ENCODE data around the gene CPHXL.
A peak's percentile ranks its signal among the peaks of the same experiment; 100 is the strongest.

The CPHXL gene

GRCh38 chr16:75761108-75761507 lies 34.8 kb upstream of the CPHXL start:
- Mint-ChIP-seq H3K4me3 (no peak overlapping the region), H3K27me3 (ENCODE audit: low read depth, poor library complexity) (peaks cover 7% of the 10 kb centered on the region), H3K27ac (peak overlapping the region; percentile 65), H3K36me3 (ENCODE audit: low read depth) (no peaks in the 10 kb centered on the region), H3K4me1 (peaks cover 8% of the 10 kb centered on the region), H3K9me3 (no peaks in the 10 kb centered on the region)
- TF ChIP-seq CTCF (IDR thresholded peaks at IDR 0.05): no peak
- DNase-seq: no peak

- peaks cover 11% of the 10 kb centered on the region for H3K27me3 Mint-ChIP-seq (ENCODE audit: low read depth, poor library complexity)
- H3K4me1 Mint-ChIP-seq: peaks cover 8% of the 10 kb centered on the region
- H3K36me3 Mint-ChIP-seq (ENCODE audit: low read depth): no peaks in the 10 kb centered on the region
- H3K9me3 Mint-ChIP-seq: no peaks in the 10 kb centered on the region
- no peak for DNase-seq
- H3K4me3 Mint-ChIP-seq: no peak overlapping the region
- H3K27ac Mint-ChIP-seq: no peak overlapping the region
- no peak for TF ChIP-seq CTCF (IDR thresholded peaks at IDR 0.05)
Measured at GRCh38 chr16:75760018-75760519, 33.8 kb upstream of the CPHXL start.

- H3K4me3 Mint-ChIP-seq: no peak overlapping the region
- DNase-seq: no peak
- no peaks in the 10 kb centered on the region for H3K9me3 Mint-ChIP-seq
- H3K36me3 Mint-ChIP-seq (ENCODE audit: low read depth): no peaks in the 10 kb centered on the region
- H3K4me1 Mint-ChIP-seq: no peaks in the 10 kb centered on the region
- TF ChIP-seq CTCF (IDR thresholded peaks at IDR 0.05): no peak
- no peak overlapping the region for H3K27ac Mint-ChIP-seq
- peaks cover 13% of the 10 kb centered on the region for H3K27me3 Mint-ChIP-seq (ENCODE audit: low read depth, poor library complexity)
Measured at GRCh38 chr16:75758215-75758614, 31.9 kb upstream of the CPHXL start.

- no peak overlapping the region for H3K4me3 Mint-ChIP-seq
- H3K9me3 Mint-ChIP-seq: peaks cover 5% of the 10 kb centered on the region
- TF ChIP-seq CTCF (IDR thresholded peaks at IDR 0.05): no peak
- H3K27ac Mint-ChIP-seq: no peak overlapping the region
- H3K27me3 Mint-ChIP-seq (ENCODE audit: low read depth, poor library complexity): peaks cover 6% of the 10 kb centered on the region
- H3K4me1 Mint-ChIP-seq: peaks cover 8% of the 10 kb centered on the region
- DNase-seq: no peak
- no peaks in the 10 kb centered on the region for H3K36me3 Mint-ChIP-seq (ENCODE audit: low read depth)
Measured at GRCh38 chr16:75754141-75754540, 27.9 kb upstream of the CPHXL start.

GRCh38 chr16:75750528-75750927 lies 24.2 kb upstream of the CPHXL start:
- no peak for DNase-seq
- Mint-ChIP-seq H3K36me3 (ENCODE audit: low read depth) (no peaks in the 10 kb centered on the region), H3K27ac (no peak overlapping the region)

More at GRCh38 chr16:75750528-75750927, 24.2 kb upstream of the CPHXL start:
- H3K27me3 Mint-ChIP-seq (ENCODE audit: low read depth, poor library complexity): peaks cover 3% of the 10 kb centered on the region
- peaks cover 28% of the 10 kb centered on the region for H3K9me3 Mint-ChIP-seq
- H3K4me3 Mint-ChIP-seq: no peak overlapping the region
- H3K4me1 Mint-ChIP-seq: peaks cover 8% of the 10 kb centered on the region
- no peak for TF ChIP-seq CTCF (IDR thresholded peaks at IDR 0.05)

Data from nephron progenitor cell (in vitro differentiated cells).